G401 (cell line): ENCODE measurements around the gene ACRBP. TPM values are rescaled to one million over a fixed set of nuclear protein-coding genes. Genes with fewer than 3 reads are reported as not detected.
"Not testable (repeated sequence)": the region's sequence is repeated elsewhere in the genome, so short reads cannot be mapped to it uniquely, and the experiment has no call there.

Source experiments
- DNase-seq: peaks from one replicate; pipeline ENCODE4 v3.0.0-alpha.2; 2015; ENCODE audit warnings: low spot score
- in situ Hi-C: cut with HindIII; loops from 2 replicates; pipeline ENCODE4 v1.10.0; 2016; ENCODE audit warnings: low sequenced_read_pairs, mixed read lengths
- total RNA-seq: library from RNA; depleted of rRNA; stranded (reverse); fragments of >200 nt; shearing (Covaris generic); gene quantifications from 2 replicates; pipeline ENCODE4 v1.2.3, GENCODE V29; 2014; rRNA removed

The ACRBP gene
- total RNA-seq, 1 experiment from 2014 or later: not detected

DNA sequence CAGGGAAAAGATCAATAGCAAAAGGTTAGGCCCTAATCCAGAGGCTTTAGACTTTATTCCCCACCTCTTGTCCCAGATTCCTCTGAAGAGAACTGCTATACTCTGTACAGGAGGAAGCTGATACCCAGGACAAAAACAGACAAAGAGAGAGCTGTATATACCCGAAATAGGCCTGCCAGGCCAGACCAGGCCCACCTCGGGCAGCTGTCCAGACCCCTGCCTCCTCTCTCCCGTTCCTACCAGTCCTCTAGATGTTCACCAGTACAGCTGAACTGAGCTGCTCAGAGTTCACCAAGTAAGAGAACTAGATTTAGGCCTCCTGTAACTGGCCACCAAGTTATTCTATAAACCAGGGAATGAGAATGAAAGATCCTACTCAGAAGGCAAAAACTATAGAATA, 44.7 kb downstream of the ACRBP start:
- in situ Hi-C loops: no loop called here
- DNase-seq: no peak

DNA sequence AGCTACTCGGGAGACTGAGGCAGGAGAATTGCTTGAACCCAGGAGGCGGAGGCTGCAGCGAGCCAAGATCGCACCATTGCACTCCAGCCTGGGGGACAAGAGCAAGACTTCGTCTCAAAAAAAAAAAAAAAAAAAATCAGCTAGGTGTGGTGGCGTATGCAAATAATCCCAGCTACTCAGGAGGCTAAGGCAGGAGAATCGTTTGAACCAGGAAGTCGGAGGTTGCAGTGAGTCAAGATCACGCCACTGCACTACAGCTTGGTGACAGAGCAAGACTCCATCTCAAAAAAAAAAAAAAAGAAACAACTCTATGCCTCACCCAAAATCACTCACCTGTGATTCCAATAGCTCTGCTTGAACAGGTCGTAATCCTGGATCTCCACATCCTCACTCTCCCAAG, 51.6 kb downstream of the ACRBP start:
- in situ Hi-C loops, DNase-seq: not testable (repeated sequence)

DNA sequence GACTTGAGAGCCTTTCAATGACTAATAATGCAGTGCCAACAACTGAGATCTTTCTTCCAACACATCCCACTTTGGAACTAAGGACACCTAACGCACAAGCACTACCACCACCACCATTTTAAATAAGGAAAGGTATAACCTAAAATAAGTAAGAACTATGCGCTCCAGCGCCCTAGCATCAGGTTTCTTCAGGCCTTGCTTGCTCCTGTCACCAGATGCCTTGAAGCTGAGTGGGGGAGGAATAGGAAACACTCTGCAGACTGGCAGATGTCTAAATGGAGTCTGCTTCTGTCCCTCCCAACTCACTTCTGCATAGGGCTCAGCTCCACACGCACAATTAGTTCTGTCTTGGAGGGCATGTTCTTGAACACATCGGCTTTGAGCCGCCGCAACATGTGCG, 55.1 kb downstream of the ACRBP start:
- in situ Hi-C loops: no loop called here
- no peak for DNase-seq

Other genes with a start within 250 kb of the ACRBP start
- not detected in 2 replicates for gene CD27, start 202.5 kb downstream of the ACRBP start, total RNA-seq
- 0.25 TPM in 1 of 2 replicates, not detected in the other for gene TAPBPL, start 195.4 kb downstream of the ACRBP start, total RNA-seq
- gene VAMP1, start 176.8 kb downstream of the ACRBP start, total RNA-seq: 7.6 and 9.3 TPM in 2 replicates
- gene MRPL51, start 154.2 kb downstream of the ACRBP start, total RNA-seq: 363 and 396 TPM in 2 replicates
- gene NCAPD2, start 153.3 kb downstream of the ACRBP start, total RNA-seq: 86.1 and 102 TPM in 2 replicates
- gene GAPDH, start 112.9 kb downstream of the ACRBP start, total RNA-seq: 3,766 and 4,312 TPM in 2 replicates
- gene IFFO1, start 91.4 kb downstream of the ACRBP start, total RNA-seq: 11.7 and 13.2 TPM in 2 replicates
- gene NOP2, start 79.1 kb downstream of the ACRBP start, total RNA-seq: 45.5 and 70.7 TPM in 2 replicates
- 374 and 375 TPM in 2 replicates for gene CHD4, start 40.1 kb downstream of the ACRBP start, total RNA-seq
- gene LPAR5, start 11.5 kb downstream of the ACRBP start, total RNA-seq: 0.03 TPM in 1 of 2 replicates, not detected in the other
- gene ING4, start 15.7 kb upstream of the ACRBP start, total RNA-seq: 33.0 and 47.7 TPM in 2 replicates
- gene ZNF384, start 41.9 kb upstream of the ACRBP start, total RNA-seq: 14.9 and 25.5 TPM in 2 replicates
- gene PIANP, start 53.4 kb upstream of the ACRBP start, total RNA-seq: 0.44 and 4.4 TPM in 2 replicates
- gene COPS7A, start 76.6 kb upstream of the ACRBP start, total RNA-seq: 47.0 and 47.6 TPM in 2 replicates
- gene MLF2, start 105.7 kb upstream of the ACRBP start, total RNA-seq: 342 and 364 TPM in 2 replicates
- gene PTMS, start 118.9 kb upstream of the ACRBP start, total RNA-seq: 259 and 267 TPM in 2 replicates
- gene LAG3, start 125.1 kb upstream of the ACRBP start, total RNA-seq: 0.31 and 0.58 TPM in 2 replicates
- 0.34 and 1.3 TPM in 2 replicates for gene CD4, start 142.1 kb upstream of the ACRBP start, total RNA-seq
- 37.7 and 59.0 TPM in 2 replicates for gene GPR162, start 174.4 kb upstream of the ACRBP start, total RNA-seq
- 56.4 and 70.5 TPM in 2 replicates for gene P3H3, start 181.0 kb upstream of the ACRBP start, total RNA-seq
- 0.25 and 3.8 TPM in 2 replicates for gene GNB3, start 193.5 kb upstream of the ACRBP start, total RNA-seq
- 84.2 and 103 TPM in 2 replicates for gene CDCA3, start 203.9 kb upstream of the ACRBP start, total RNA-seq
- 137 and 156 TPM in 2 replicates for gene USP5, start 204.7 kb upstream of the ACRBP start, total RNA-seq
- gene TPI1, start 220.1 kb upstream of the ACRBP start, total RNA-seq: 1,506 and 1,683 TPM in 2 replicates
- 30.6 and 38.3 TPM in 2 replicates for gene SPSB2, start 225.9 kb upstream of the ACRBP start, total RNA-seq